Neutrophil (primary cell): ENCODE results near the gene REX1BD.

Source experiments
- H3K27ac ChIP-seq: fragments of 200-600 bp; sonication (generic); 2 replicates; pipeline ENCODE4 v1.5.1; 2016; ENCODE audit warnings: mild to moderate bottlenecking, moderate library complexity
- H3K27me3 ChIP-seq: fragments of 200-600 bp; sonication (generic); 2 replicates; pipeline ENCODE4 v1.6.0; 2016; ENCODE audit warnings: mild to moderate bottlenecking
- H3K36me3 ChIP-seq: fragments of 200-600 bp; sonication (generic); 2 replicates; pipeline ENCODE4 v1.5.1; 2017
- H3K4me1 ChIP-seq, 2 experiments: fragments of 200-600 bp in 1 of 2; sonication (generic) in 1 of 2; 1 replicate in 1 of 2; 2 replicates in 1 of 2; pipeline versions ENCODE4 v1.5.1 to v1.6.1; 2013 to 2016; ENCODE audit warnings: low read depth in 1 of 2, low read length in 1 of 2, mild to moderate bottlenecking in 1 of 2, moderate library complexity in 1 of 2; ENCODE audit not compliant: control insufficient read depth in 1 of 2, insufficient read depth in 1 of 2
- H3K4me3 ChIP-seq, 2 experiments: fragments of 200-600 bp in 1 of 2; sonication (generic) in 1 of 2; 1 replicate in 1 of 2; 2 replicates in 1 of 2; pipeline ENCODE4 v1.5.1; 2013 to 2016; ENCODE audit warnings: low read depth in 1 of 2, low read length in 1 of 2, mild to moderate bottlenecking in 1 of 2, moderate library complexity in 1 of 2
- H3K9me3 ChIP-seq: fragments of 200-600 bp; sonication (generic); 2 replicates; pipeline ENCODE4 v1.5.1; 2016
- TF ChIP-seq, protein P1 (sequence below): fragments of 200-600 bp; sonication (generic); IDR thresholded peaks from 2 replicates; pipeline ENCODE4 v1.5.1; 2016; ENCODE audit warnings: antibody characterized with exemption

Gene REX1BD

DNA sequence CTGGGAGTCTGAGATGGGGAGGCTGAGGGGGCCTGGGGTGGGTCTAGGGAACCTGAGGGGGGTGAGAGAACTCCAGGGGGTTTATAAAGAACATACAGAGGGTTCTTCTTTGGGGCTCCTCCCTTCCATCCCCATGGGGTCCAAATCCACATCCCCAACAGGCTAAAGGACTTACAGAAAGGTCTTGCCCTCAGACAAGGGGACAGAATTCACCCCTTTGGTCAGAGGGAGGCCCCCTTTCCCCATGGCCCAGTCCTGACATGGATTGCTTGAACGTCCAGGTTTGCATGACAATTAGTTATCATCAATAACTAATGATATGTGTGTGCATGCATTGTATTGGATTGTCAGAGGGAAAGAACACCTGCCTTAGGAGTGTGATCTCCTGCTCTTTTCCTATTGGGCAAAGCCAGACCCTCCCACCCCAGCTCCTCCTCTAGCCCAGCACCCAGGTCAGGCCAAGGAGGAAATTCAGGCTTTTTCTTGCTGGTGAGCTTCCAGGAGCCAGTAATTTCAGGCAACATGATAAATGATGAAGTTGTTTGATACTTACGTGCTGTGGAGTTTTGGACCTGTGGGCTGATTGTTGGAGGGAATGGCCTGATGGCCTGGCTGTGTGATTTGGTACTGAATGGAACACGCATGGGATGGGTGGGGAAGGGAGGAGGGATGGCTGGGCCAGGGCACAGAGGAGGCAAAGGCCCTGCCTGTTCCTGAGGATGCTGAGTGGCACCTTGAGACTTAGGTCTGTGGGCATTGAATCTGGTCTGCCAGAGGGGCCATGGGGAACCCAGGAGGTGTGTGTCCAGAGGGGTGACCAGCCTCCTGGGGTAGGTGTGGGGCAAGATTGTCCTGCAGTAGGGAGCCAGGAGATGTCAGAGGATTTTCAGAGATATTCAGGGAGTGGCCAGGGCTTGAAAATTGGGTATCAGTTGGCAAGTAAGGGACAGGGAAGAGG is 49.4 kb downstream of the REX1BD start:
- H3K27me3 ChIP-seq: peaks cover 23% of the 10 kb centered on the region
- TF ChIP-seq, protein P1, sequence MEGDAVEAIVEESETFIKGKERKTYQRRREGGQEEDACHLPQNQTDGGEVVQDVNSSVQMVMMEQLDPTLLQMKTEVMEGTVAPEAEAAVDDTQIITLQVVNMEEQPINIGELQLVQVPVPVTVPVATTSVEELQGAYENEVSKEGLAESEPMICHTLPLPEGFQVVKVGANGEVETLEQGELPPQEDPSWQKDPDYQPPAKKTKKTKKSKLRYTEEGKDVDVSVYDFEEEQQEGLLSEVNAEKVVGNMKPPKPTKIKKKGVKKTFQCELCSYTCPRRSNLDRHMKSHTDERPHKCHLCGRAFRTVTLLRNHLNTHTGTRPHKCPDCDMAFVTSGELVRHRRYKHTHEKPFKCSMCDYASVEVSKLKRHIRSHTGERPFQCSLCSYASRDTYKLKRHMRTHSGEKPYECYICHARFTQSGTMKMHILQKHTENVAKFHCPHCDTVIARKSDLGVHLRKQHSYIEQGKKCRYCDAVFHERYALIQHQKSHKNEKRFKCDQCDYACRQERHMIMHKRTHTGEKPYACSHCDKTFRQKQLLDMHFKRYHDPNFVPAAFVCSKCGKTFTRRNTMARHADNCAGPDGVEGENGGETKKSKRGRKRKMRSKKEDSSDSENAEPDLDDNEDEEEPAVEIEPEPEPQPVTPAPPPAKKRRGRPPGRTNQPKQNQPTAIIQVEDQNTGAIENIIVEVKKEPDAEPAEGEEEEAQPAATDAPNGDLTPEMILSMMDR: no peak
- no peaks in the 10 kb centered on the region for H3K36me3 ChIP-seq
- peaks cover 6 to 19% of the 10 kb centered on the region in 2 experiments for H3K4me1 ChIP-seq
- H3K27ac ChIP-seq: peak overlapping the region; percentile 80
- H3K9me3 ChIP-seq: no peaks in the 10 kb centered on the region
- H3K4me3 ChIP-seq: peak overlapping the region in 1 of 2 experiments; percentile 72

DNA sequence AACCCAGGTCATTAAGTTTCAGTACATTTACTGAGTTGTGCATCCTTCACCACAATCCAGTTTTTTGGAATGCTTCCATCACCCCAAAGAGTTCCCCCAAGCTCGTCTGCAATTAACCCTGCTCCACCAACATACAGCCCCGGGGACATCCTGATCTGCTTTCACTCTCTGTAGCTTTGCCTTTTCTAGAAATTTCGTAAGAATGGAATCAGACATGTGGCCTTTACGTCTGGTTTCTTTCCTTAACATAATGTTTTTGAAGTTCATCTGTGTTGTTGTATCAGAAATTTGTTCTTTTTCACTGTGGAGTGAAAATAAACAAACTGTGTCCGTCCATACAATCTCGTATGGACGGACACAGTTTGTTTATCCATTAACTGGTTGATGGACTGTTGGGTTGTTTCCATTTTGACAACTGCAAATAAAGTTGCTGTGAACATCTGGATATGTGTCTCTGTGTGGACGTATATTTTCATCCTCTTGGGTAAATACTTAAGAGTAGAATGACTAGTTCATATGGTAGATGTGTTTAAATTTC is 51.2 kb downstream of the REX1BD start:
- no peak overlapping the region for H3K27ac ChIP-seq
- no peaks in the 10 kb centered on the region for H3K36me3 ChIP-seq
- TF ChIP-seq, protein P1: no peak
- peaks cover 14 to 27% of the 10 kb centered on the region in 2 experiments for H3K4me1 ChIP-seq
- H3K9me3 ChIP-seq: no peaks in the 10 kb centered on the region
- no peak overlapping the region for H3K4me3 ChIP-seq
- H3K27me3 ChIP-seq: peaks cover 6% of the 10 kb centered on the region
